RWPE1 (cell line): Measurements from ENCODE around the gene FBXL17.

ENCODE experiments used
- CTCF ChIA-PET: fragments of 350-600 bp; sonication (Branson Sonifier 250); formaldehyde crosslinking; extraction: SDS; loops from one replicate; lab custom pipeline; 2021; lab: Yijun Ruan, JAX
- POLR2A ChIA-PET: fragments of 400-600 bp; formaldehyde crosslinking; extraction: SDS; loops from one replicate; lab custom pipeline; 2020; ENCODE audit warnings: antibody characterized with exemption; ENCODE audit not compliant: low non-redundant PET; lab: Yijun Ruan, JAX
- DNase-seq: peaks from one replicate; pipeline ENCODE4 v3.0.0; 2012; ENCODE audit warnings: low spot score
- H3K27ac ChIP-seq: fragments of 450-650 bp; 2 replicates; pipeline ENCODE4 v1.5.1; 2017
- TF ChIP-seq, protein P1 (sequence below): fragments of 450-650 bp; conservative IDR thresholded peaks from 2 replicates; pipeline ENCODE4 v1.5.1; 2017; ENCODE audit warnings: low read depth, mild to moderate bottlenecking

The FBXL17 gene

DNA sequence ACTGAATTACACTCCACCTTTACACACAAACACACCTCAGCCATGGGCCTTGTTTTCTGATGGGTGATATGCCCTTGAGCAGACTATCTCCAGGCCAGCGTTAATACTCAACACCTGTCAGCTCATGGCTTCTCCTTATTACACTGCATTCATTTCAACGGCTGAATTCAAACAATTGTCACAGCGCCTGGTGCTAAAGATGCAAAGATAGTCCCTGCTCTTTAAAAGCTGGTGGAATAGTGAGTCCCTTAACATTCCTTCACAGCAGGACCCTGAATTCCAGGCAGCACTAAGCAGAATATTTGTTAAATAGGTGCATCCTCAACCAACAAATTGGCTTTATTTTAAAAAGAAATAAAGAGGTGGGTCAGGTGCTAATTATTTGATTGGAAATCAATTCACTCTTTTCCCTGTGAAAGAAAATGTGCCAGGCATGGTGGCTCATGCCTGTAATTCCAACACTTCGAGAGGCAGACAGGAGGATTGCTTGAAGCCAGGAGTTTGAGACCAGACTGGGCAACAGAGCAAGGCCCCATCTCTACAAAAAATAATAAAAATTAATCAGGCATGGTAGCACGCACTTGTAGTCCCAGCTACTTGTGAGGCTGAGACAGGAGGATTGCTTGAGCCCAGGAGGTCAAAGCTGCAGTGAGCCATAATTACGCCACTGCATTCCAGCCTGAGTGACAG lies 555.4 kb downstream of the FBXL17 start:
- no peak for DNase-seq
- TF ChIP-seq, protein P1, sequence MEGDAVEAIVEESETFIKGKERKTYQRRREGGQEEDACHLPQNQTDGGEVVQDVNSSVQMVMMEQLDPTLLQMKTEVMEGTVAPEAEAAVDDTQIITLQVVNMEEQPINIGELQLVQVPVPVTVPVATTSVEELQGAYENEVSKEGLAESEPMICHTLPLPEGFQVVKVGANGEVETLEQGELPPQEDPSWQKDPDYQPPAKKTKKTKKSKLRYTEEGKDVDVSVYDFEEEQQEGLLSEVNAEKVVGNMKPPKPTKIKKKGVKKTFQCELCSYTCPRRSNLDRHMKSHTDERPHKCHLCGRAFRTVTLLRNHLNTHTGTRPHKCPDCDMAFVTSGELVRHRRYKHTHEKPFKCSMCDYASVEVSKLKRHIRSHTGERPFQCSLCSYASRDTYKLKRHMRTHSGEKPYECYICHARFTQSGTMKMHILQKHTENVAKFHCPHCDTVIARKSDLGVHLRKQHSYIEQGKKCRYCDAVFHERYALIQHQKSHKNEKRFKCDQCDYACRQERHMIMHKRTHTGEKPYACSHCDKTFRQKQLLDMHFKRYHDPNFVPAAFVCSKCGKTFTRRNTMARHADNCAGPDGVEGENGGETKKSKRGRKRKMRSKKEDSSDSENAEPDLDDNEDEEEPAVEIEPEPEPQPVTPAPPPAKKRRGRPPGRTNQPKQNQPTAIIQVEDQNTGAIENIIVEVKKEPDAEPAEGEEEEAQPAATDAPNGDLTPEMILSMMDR = no peak
- no peak overlapping the region for H3K27ac ChIP-seq
- CTCF ChIA-PET = interaction anchor here (0.6 kb wide), 1 partner anchor 963 kb away, joined by 3 read pairs; no protein-coding TSS in a partner anchor
- POLR2A ChIA-PET = no interaction called here

DNA sequence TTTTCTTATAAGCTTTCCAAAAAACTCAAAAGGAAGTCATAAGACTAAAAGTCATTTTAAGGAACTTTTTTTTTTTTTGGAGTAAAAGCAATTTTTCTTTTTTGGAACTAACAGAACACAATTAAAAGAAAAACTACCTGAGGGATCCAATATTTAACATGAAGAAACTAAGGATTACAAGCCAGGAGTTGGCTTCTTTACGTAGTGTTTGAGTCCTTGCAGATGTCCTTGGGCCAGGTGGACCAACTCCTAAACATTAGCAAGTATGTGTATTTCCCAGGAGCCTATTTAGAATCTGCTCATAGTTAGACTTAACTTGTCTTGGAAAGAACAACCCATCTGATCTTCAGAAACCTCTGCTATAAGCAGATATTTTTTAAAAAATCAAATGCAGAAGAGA lies 557.1 kb downstream of the FBXL17 start:
- ChIA-PET POLR2A (no interaction called here), CTCF (interaction anchor here (0.9 kb wide), 1 partner anchor 10 kb away, joined by 3 read pairs; no protein-coding TSS in a partner anchor)
- TF ChIP-seq, protein P1 = no peak
- no peak for DNase-seq
- H3K27ac ChIP-seq = no peak overlapping the region

DNA sequence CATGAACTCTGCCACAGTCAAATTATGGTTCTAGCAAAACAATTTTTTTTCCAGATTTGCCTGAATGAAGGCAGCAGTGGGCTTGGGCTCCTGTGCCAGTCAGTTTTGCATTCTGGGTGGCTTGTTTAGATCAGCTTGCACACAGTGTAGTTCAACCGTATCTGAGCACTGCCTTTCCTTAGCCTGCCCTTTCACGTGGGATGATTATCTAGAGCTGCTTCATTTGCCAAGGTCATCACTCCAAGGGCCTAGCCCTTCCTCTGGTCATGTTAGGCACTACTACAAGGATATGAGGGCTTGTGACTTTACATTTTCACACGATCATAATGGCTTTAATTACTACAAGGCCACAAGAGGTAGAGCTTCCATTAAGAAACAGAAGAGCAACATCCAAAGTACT lies 560.6 kb downstream of the FBXL17 start:
- POLR2A ChIA-PET = no interaction called here
- CTCF ChIA-PET = no interaction called here
- DNase-seq = no peak

DNA sequence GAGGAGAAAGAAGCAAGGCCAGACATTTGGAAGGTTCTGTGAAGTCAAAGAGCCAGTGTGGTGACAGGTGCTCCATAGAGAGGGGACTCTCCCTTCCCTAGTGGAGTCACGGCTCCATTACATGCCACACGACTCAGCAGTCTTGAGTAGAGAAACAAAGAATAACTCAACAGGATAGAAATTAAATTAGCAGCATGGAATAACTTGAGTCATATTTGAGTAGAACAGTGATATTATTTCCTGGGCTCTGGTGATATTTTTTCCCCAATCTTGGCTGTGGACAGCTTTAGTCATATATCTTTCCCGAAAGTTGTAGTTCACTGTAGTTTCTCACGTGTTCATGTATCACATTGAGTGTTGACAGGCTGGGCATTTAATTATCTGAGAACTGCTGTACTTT lies 561.5 kb downstream of the FBXL17 start:
- DNase-seq = no peak
- no peak overlapping the region for H3K27ac ChIP-seq
- POLR2A ChIA-PET = no interaction called here
- CTCF ChIA-PET = no interaction called here
- TF ChIP-seq, protein P1 = no peak

More for the DNA sequence above, 560.6 kb downstream of the FBXL17 start:
- TF ChIP-seq, protein P1 = no peak
- no peak overlapping the region for H3K27ac ChIP-seq

DNA sequence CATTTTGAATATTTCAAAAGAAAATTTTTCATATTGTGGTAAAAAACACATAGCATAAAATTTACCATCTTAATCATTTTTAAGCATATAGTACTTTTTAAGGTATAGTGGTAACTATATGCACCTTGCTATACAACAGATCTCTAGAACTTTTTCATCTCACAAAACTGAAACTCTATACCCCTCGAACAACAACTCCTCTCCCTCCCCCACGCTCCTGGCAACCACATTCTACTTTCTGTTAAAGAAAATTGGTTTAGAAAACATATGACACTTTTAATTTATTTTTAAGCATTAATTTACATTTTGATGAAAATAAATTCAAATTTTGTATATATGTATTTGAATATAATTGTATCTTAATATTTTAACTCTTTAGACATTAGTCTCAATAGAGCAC lies 563.9 kb downstream of the FBXL17 start:
- ChIA-PET POLR2A (no interaction called here), CTCF (no interaction called here)
- TF ChIP-seq, protein P1 = no peak
- no peak overlapping the region for H3K27ac ChIP-seq
- no peak for DNase-seq

DNA sequence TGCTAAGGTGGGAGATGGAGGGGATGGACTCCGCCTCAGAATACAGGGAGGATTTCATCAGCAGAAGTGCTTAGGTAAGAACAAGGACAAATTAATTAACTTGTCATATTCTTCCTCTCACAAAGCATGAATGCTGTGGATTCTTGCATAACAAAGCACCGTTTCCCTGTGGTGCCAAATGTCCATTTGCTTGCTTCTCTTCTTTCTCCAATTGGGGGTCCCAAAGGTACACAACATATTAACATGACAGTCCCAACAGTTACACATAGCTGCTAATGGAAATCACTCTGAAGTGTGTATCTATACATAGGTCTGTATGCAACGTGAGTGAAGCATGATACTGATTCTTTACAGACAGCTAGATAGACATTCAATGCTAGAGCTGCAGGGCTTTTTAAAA lies 564.5 kb downstream of the FBXL17 start:
- DNase-seq = no peak
- POLR2A ChIA-PET = no interaction called here
- TF ChIP-seq, protein P1 = no peak
- no peak overlapping the region for H3K27ac ChIP-seq
- CTCF ChIA-PET = no interaction called here
